AG09309 (cell line): ENCODE measurements around the gene RNF13.

Source experiments
- DNase-seq: peaks from one replicate; pipeline ENCODE4 v3.0.0-alpha.2; 2010; ENCODE audit warnings: low read depth
- H3K4me3 ChIP-seq: 2 replicates; pipeline ENCODE4 v1.5.1; 2011; ENCODE audit warnings: mild to moderate bottlenecking, low read depth, low read length, moderate library complexity; ENCODE audit not compliant: control insufficient read depth
- CTCF ChIP-seq: IDR thresholded peaks from 2 replicates; pipeline ENCODE4 v1.5.1; 2011; ENCODE audit warnings: mild to moderate bottlenecking, low read depth, low read length, inconsistent platforms; ENCODE audit not compliant: insufficient read depth, control insufficient read depth; ENCODE audit errors: missing control alignments

Gene RNF13

GRCh38 chr3:149947231-149947630 is 134.2 kb downstream of the RNF13 start:
- no peak overlapping the region for H3K4me3 ChIP-seq
- no peak for TF ChIP-seq CTCF
- DNase-seq = no peak

- DNase-seq = no peak
- TF ChIP-seq CTCF = no peak
- no peak overlapping the region for H3K4me3 ChIP-seq
These were observed 136.2 kb downstream of the RNF13 start for GRCh38 chr3:149949181-149949580.

DNA sequence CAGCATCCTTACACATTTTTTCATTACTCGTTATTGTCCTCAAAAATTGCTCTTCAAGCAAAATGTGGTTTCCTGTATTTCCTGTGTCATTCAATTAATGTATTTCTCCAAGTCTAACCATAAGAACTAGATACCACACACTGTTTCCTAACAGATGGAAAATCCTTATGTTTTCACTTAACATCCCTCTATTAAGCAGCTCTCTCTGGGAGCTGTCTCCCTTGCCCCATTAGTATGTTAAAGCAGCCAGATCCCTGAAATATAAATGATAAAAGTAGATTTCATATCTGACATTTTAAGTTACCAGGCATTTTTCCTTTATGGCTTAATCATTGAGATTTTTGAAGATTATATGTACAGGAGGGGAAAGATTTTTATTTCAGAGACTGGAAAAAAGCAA is 141.8 kb downstream of the RNF13 start:
- H3K4me3 ChIP-seq = no peak overlapping the region
- TF ChIP-seq CTCF = no peak
- no peak for DNase-seq

DNA sequence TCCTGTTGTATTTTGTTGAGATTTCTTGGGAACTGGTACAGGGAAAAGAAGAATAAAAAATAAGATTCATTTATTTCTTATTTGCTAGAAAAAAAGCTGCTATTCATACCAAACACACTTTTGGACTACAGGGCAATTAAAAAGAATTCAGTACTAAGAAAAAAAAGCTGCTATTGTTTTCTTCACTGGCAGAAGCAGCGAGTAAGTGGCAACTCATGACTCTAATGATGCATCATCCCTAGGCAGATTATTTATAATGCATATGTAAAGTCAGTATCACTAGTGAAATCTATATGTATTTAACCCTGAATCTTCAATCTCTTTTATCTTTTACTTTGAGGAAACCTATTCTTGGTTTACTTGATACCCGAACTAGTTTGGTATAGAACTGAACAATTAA is 142.4 kb downstream of the RNF13 start:
- no peak for DNase-seq
- H3K4me3 ChIP-seq = no peak overlapping the region
- no peak for TF ChIP-seq CTCF

- no peak for TF ChIP-seq CTCF
- DNase-seq = no peak
- no peak overlapping the region for H3K4me3 ChIP-seq
These were observed 144.5 kb downstream of the RNF13 start for GRCh38 chr3:149957361-149958125.

DNA sequence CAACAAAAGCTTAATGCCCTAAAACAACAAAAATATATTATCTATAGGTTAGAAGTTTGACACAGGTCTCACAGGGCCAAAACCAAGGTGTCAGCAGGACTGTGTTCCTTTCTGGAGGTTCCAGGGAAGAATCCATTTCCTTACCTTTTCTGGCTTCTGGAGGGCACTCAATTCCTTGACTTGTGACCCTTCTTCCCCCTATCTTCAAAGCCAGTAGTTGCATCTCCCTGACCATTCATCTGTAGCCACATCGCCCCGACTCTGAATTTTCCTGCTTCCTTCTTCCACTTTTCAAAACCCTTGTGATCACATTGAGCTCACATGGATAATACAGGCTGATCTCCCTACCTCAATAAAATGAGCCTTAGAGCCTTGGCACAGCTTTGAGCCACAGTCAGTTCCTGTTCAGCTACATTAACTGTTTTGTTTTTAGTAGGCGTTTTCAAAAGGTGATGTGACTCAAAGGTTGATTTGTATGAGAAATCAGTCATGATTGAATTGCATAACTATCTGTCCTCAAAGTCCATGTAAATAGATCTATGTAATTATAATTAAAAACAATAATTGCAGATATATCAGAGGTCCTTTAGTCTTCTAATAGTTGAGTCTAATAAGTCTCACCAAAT is 145.3 kb downstream of the RNF13 start:
- TF ChIP-seq CTCF = no peak
- no peak for DNase-seq
- H3K4me3 ChIP-seq = no peak overlapping the region

- H3K4me3 ChIP-seq = no peak overlapping the region
- DNase-seq = no peak
- no peak for TF ChIP-seq CTCF
These were observed 146.4 kb downstream of the RNF13 start for GRCh38 chr3:149959443-149959842.
